Common myeloid progenitor, CD34-positive (primary cell): ENCODE data around the gene HS6ST1.

Source experiments
- CTCF ChIA-PET: fragments of 350-600 bp; sonication (Branson Sonifier 250); formaldehyde crosslinking; loops from one replicate; lab custom pipeline; 2021; ENCODE audit warnings: antibody characterized with exemption; lab: Charles Lee
- POLR2A ChIA-PET: fragments of 350-600 bp; sonication (Branson Sonifier 250); formaldehyde crosslinking; loops from one replicate; lab custom pipeline; 2021; ENCODE audit warnings: antibody characterized with exemption; lab: Charles Lee
- DNase-seq, 3 donors: peaks; one replicate each; pipeline versions ENCODE4 v3.0.0 to v3.0.0-alpha.2; 2013
- H3K27ac ChIP-seq, 2 experiments: 1 replicate in 1 of 2; 2 replicates in 1 of 2; pipeline ENCODE4 v1.7.0; 2013; ENCODE audit warnings: inconsistent platforms in 2 of 2, low read length in 2 of 2, mild to moderate bottlenecking in 2 of 2, low read depth in 1 of 2, moderate library complexity in 1 of 2; ENCODE audit not compliant: severe bottlenecking in 2 of 2, insufficient read depth in 1 of 2, poor library complexity in 1 of 2
- H3K27me3 ChIP-seq, 5 experiments: replicated peaks in 2 of 5; 1 replicate in 3 of 5; 2 replicates in 2 of 5; pipeline versions ENCODE4 v1.6.1 to v1.7.0; 2013; ENCODE audit warnings: low read length in 4 of 5, mild to moderate bottlenecking in 2 of 5, moderate library complexity in 2 of 5, inconsistent platforms in 1 of 5; ENCODE audit not compliant: insufficient read depth in 5 of 5, control insufficient read depth in 4 of 5
- H3K36me3 ChIP-seq, 4 experiments: 1 replicate in 2 of 4; 2 replicates in 2 of 4; pipeline versions ENCODE4 v1.6.1 to v1.7.0; 2013; ENCODE audit warnings: low read length in 3 of 4, control low read depth in 1 of 4, mild to moderate bottlenecking in 1 of 4; ENCODE audit not compliant: control insufficient read depth in 4 of 4, insufficient read depth in 4 of 4
- H3K4me1 ChIP-seq, 4 experiments: 1 replicate in 3 of 4; 2 replicates in 1 of 4; pipeline versions ENCODE4 v1.6.1 to v1.7.1; 2013; ENCODE audit warnings: low read length in 3 of 4, mild to moderate bottlenecking in 3 of 4, control low read depth in 1 of 4, inconsistent platforms in 1 of 4, moderate library complexity in 1 of 4; ENCODE audit not compliant: control insufficient read depth in 4 of 4, insufficient read depth in 4 of 4; ENCODE audit errors: control extremely low read depth in 1 of 4
- H3K4me3 ChIP-seq, 7 experiments: 1 replicate in 4 of 7; 2 replicates in 3 of 7; pipeline versions ENCODE4 v1.5.1 to v1.7.0; 2013; ENCODE audit warnings: mild to moderate bottlenecking in 7 of 7, low read length in 6 of 7, moderate library complexity in 6 of 7, inconsistent platforms in 2 of 7, low read depth in 2 of 7, control low read depth in 1 of 7; ENCODE audit not compliant: insufficient read depth in 4 of 7, control insufficient read depth in 1 of 7; ENCODE audit errors: extremely low read depth in 1 of 7
- H3K9me3 ChIP-seq, 5 experiments: 1 replicate in 4 of 5; 2 replicates in 1 of 5; pipeline versions ENCODE4 v1.6.1 to v1.7.1; 2013; ENCODE audit warnings: low read length in 4 of 5, mild to moderate bottlenecking in 2 of 5, inconsistent platforms in 1 of 5, low read depth in 1 of 5, moderate library complexity in 1 of 5; ENCODE audit not compliant: control insufficient read depth in 4 of 5, insufficient read depth in 2 of 5; ENCODE audit errors: control extremely low read depth in 1 of 5
- WGBS: methylation state at CpG from one replicate; pipeline ENCODE4 v1.1.5; 2013; ENCODE audit not compliant: insufficient coverage; 5-methylcytosine and 5-hydroxymethylcytosine counted together

HS6ST1 gene

GRCh38 chr2:128309280-128310093 is 9.2 kb downstream of the HS6ST1 start:
- H3K27ac ChIP-seq: peak overlapping the region in 1 of 2 experiments; percentile 33

GRCh38 chr2:128308889-128309279 is 9.8 kb downstream of the HS6ST1 start:
- Histone ChIP-seq H3K9me3 (no peaks in the 10 kb centered on the region), H3K27ac (peak overlapping the region in 1 of 2 experiments; percentile 33), H3K4me3 (no peak overlapping the region), H3K36me3 (peaks cover 0 to 88% (median 12%) of the 10 kb centered on the region in 4 experiments), H3K4me1 (peaks cover 0 to 37% (median 32%) of the 10 kb centered on the region in 4 experiments), H3K27me3 (no peaks in the 10 kb centered on the region)
- no peak for DNase-seq
- CTCF ChIA-PET: interaction anchor here (1.1 to 1.8 kb wide), 3 partner anchors 9 to 29 kb away, joined by 3 to 6 read pairs (median 3); no protein-coding TSS in a partner anchor
- WGBS: 100% methylated on average over 2 of the region's 2 CpGs
- POLR2A ChIA-PET: no interaction called here

More at GRCh38 chr2:128309280-128310093, 9.2 kb downstream of the HS6ST1 start:
- H3K4me3 ChIP-seq: no peak overlapping the region
- H3K9me3 ChIP-seq: no peaks in the 10 kb centered on the region
- peaks cover 3 to 92% (median 14%) of the 10 kb centered on the region in 4 experiments for H3K36me3 ChIP-seq
- 91% methylated on average over 16 of the region's 19 CpGs for WGBS
- ChIA-PET POLR2A (interaction anchor here (0.6 kb wide), 1 partner anchor 632 kb away, joined by 3 read pairs; no protein-coding TSS in a partner anchor), CTCF (interaction anchor here (0.9 to 1.8 kb wide), 4 partner anchors 8 to 133 kb away, joined by 3 to 6 read pairs (median 4); no protein-coding TSS in a partner anchor)
- DNase-seq: peak in 1 of 3 donors; percentile 23
- peaks cover 0 to 43% (median 32%) of the 10 kb centered on the region in 4 experiments for H3K4me1 ChIP-seq
- no peaks in the 10 kb centered on the region for H3K27me3 ChIP-seq

DNA sequence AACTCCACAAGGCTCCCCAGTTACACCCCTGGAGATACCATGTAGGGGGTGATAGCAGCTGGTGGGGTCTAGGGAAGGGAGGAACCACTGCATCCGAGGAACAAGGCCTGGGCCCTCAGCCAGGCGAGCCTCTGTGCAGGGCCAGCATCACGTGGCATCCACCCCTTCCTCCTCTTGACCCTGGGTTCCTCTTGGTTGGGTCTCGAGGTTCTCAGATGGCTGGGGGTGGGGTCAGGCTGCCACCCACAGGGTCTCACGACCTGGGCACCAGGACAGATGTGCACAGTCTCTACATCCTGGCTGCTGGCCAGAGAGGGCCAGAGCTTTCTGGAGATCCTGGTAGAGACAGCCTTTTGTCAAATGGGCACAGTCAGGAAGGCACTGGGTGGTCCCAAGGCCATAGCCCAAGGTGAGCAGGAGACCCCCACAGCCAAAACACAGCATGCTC is 10.4 kb downstream of the HS6ST1 start:
- ChIA-PET POLR2A (no interaction called here), CTCF (interaction anchor here (1.1 to 1.8 kb wide), 3 partner anchors 9 to 29 kb away, joined by 3 to 6 read pairs (median 3); no protein-coding TSS in a partner anchor)
- H3K4me3 ChIP-seq: no peak overlapping the region
- DNase-seq: no peak
- no peaks in the 10 kb centered on the region for H3K27me3 ChIP-seq
- peaks cover 0 to 34% (median 27%) of the 10 kb centered on the region in 4 experiments for H3K4me1 ChIP-seq
- H3K9me3 ChIP-seq: no peaks in the 10 kb centered on the region
- WGBS: 11% methylated on average over 5 of the region's 5 CpGs
- H3K36me3 ChIP-seq: peaks cover 0 to 87% (median 11%) of the 10 kb centered on the region in 4 experiments
- H3K27ac ChIP-seq: no peak overlapping the region

GRCh38 chr2:128307595-128307994 is 11.1 kb downstream of the HS6ST1 start:
- H3K36me3 ChIP-seq: peaks cover 0 to 88% (median 12%) of the 10 kb centered on the region in 4 experiments
- no peaks in the 10 kb centered on the region for H3K27me3 ChIP-seq
- H3K4me1 ChIP-seq: peaks cover 0 to 33% (median 26%) of the 10 kb centered on the region in 4 experiments
- no peaks in the 10 kb centered on the region for H3K9me3 ChIP-seq
- H3K27ac ChIP-seq: no peak overlapping the region
- DNase-seq: no peak
- CTCF ChIA-PET: interaction anchor here (1.4 to 2.0 kb wide), 2 partner anchors 25 to 28 kb away, joined by 3 to 6 read pairs; no protein-coding TSS in a partner anchor
- POLR2A ChIA-PET: no interaction called here
- 91% methylated on average over 12 of the region's 12 CpGs for WGBS
- H3K4me3 ChIP-seq: no peak overlapping the region

DNA sequence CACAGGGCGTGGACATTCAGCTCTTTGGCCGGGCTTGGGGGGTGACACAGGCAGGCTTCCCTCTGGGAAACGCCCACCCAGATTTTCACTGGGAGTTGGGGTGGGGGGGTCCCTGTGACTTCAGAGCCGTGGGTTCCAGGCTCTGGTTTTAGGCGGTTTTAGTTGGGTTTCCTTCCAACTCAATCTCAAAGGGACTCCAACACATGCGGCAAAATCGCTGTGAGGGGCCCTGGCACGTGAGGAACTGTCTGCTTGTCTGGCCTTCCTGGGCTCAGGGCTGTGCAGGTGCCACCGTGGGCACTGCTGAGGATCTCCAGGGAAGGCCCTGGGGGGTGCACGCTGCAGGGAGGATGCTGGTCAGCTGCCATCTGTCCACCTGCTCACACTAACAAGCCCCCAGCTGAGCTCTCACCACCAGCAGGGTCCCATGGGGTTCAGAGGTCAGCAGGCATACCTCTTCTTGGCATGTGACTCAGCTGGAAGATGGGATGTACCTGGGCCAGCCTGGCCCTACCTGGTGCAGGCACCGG is 11.7 kb downstream of the HS6ST1 start:
- H3K4me1 ChIP-seq: peaks cover 0 to 33% (median 26%) of the 10 kb centered on the region in 4 experiments
- WGBS: 98% methylated on average over 7 of the region's 11 CpGs
- H3K27me3 ChIP-seq: no peaks in the 10 kb centered on the region
- CTCF ChIA-PET: interaction anchor here (1.5 to 2.0 kb wide), 4 partner anchors 9 to 27 kb away, joined by 3 to 6 read pairs (median 4); no protein-coding TSS in a partner anchor
- no peak overlapping the region for H3K27ac ChIP-seq
- peaks cover 0 to 87% (median 14%) of the 10 kb centered on the region in 4 experiments for H3K36me3 ChIP-seq
- POLR2A ChIA-PET: no interaction called here
- H3K9me3 ChIP-seq: no peaks in the 10 kb centered on the region
- DNase-seq: no peak
- H3K4me3 ChIP-seq: no peak overlapping the region

- H3K4me1 ChIP-seq: peaks cover 0 to 33% (median 25%) of the 10 kb centered on the region in 4 experiments
- H3K4me3 ChIP-seq: no peak overlapping the region
- POLR2A ChIA-PET: no interaction called here
- CTCF ChIA-PET: interaction anchor here (1.5 to 2.0 kb wide), 5 partner anchors 9 to 26 kb away, joined by 3 to 6 read pairs (median 4); no protein-coding TSS in a partner anchor
- H3K27ac ChIP-seq: no peak overlapping the region
- 92% methylated on average over 19 of the region's 24 CpGs for WGBS
- no peaks in the 10 kb centered on the region for H3K27me3 ChIP-seq
- H3K36me3 ChIP-seq: peaks cover 0 to 87% (median 16%) of the 10 kb centered on the region in 4 experiments
- DNase-seq: no peak
- H3K9me3 ChIP-seq: no peaks in the 10 kb centered on the region
Observed at GRCh38 chr2:128306081-128306930, 12.4 kb downstream of the HS6ST1 start.
